HG02610 (cell line): Measurements from ENCODE around the gene ENDOU.
"Not testable (repeated sequence)": the region's sequence is repeated elsewhere in the genome, so short reads cannot be mapped to it uniquely, and the experiment has no call there.

Experiments
- ATAC-seq: cut with Tn5 transposase; IDR thresholded peaks from one replicate; pipeline ENCODE4 v1.9.1; 2021; ENCODE audit warnings: mild to moderate bottlenecking, moderate library complexity; ENCODE audit not compliant: unreplicated experiment

ENDOU gene

DNA sequence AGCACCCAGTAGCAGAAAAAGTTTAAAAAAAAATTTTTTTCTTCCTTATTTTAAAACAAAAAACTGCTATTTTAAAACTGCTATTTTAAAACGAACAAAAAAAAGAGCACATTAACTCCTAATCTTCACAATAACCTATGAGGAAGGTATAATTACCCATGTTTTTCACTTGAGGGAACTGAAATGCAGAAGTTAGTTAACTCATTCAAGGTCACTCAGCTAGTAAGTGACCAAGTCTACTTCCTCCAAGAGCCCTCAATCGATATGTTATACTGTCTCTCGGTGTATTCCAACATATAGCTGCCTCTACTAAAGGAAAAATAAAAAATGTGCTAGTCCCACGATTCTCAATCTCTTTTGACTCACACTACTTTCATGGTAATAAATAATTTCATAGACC is 27.2 kb downstream of the ENDOU start:
- ATAC-seq, result no peak

DNA sequence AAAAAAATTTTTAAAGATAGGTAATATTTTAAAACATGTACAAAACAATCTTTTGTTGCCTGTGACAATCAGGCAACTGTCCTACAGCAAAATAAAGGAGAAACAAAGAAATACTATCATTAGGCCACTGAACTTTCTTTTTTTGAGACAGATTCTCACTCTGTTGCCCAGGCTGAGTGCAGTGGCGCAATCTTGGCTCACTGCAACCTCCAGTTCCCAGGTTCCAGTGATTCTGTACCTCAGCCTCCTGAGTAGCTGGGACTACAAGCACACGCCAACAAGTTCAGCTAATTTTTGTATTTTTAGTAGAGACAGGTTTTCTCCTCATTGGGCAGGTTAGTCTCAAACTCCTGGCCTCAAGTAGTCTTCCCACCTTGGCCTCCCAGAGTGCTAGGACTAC is 36.1 kb downstream of the ENDOU start:
- no peak for ATAC-seq

DNA sequence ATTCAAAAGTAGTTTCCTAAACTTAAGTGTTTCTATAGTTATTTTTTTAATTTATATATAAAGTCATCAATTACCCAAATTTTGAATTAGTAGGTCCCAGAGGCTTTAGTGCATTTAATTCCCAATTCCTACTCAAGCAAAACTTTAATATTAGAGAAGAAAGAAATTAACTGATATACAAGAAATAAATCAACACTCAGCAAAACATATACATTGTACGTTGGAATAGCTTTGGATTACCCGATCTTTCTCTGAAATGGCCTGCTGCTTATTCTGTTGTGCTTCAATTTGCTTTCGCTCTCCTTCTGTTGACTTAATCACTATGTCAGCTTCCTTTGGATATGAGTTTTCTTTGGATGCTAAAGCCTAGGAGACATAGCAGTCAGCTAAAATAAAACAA is 37.7 kb downstream of the ENDOU start:
- ATAC-seq, result no peak

DNA sequence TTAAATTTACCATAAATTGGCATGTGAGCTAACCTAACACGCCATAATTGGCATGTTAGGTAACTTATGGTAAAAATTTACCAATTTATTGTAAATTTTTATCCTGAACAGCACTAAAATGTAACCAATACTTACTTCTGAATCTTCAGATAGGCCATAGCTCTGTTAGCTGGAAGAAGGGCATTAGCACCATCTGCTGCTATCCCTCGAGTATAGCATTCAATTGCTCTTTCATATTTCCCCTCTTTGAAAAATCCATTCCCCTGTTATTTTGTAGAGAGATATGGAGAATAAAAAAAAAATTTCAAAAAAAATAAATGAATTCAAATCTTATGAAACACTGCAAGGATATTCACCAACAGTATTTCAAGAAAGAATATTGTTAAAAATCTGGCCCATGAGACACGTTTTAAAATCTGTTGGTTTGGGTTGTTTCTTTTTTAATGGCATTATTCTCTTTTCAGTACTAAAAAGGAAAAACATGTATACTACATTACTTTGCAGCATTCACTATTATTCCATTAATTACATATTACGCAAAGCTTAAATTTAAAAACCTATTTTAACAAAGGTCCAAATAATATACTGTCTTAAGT is 38.5 kb downstream of the ENDOU start:
- ATAC-seq, result no peak

DNA sequence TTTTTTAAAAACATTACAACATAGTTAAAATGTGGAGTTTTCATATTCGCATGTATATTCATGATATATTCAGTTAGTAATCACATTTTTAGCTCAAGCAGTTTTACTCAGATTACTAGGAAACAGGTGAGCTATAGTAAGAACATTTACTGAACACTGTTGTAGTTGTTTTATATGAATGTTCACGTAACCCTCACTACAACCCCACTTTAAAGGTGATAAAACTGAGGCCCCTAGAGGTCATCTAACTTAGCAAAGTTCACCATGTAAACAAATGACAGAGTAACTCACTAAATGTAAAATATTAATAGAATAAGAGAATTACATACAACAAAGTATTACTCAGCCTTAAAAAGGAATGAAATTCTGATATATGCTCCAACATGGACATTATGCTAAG is 45.5 kb downstream of the ENDOU start:
- no peak for ATAC-seq

DNA sequence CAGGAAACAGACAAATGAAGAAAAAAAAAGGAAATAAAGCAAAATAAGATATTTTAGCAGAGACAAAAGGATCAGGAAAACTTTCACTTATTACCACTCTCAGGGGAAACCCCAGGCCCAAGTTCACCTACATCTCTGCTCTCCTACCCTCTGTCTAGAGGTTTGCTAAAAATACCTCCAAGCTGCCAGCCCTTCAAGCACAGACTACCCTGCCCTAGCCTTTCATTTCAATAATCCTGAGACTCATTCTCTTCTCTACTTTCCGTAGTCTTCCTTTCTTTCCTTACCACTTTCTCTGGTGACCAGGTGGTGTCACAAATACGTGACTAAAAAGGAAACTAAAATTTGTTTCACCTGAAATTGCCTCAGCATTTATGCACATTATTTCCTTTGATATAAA is 53.2 kb downstream of the ENDOU start:
- ATAC-seq, result no peak

DNA sequence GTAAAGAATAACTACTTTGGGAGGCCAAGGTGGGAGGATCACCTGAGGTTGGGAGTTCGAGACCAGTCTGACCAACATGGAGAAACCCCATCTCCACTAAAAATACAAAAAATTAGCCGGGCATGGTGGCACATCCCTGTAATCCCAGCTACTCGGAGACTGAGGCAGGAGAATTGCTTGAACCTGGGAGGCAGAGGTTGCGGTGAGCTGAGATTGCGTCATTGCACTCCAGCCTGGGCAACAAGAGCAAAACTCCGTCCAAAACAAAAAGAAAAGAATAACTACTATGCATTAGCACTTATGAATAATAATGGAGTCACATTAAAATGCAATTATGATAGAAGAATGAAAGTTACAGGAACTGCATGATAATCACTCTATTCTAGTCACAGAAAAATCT is 57.4 kb downstream of the ENDOU start:
- ATAC-seq, result not testable (repeated sequence)
